Osteocyte (in vitro differentiated cells): ENCODE measurements around the gene GNRH2. TPM values are rescaled to one million over a fixed set of nuclear protein-coding genes. Genes with fewer than 3 reads are reported as not detected.
"Not testable (repeated sequence)": the region's sequence is repeated elsewhere in the genome, so short reads cannot be mapped to it uniquely, and the experiment has no call there.

ENCODE experiments used
- DNase-seq: peaks from one replicate; pipeline ENCODE4 v3.0.0; 2021; ENCODE audit warnings: mixed read lengths; ENCODE audit not compliant: unreplicated experiment; ENCODE audit errors: extremely low spot score
- H3K27ac Mint-ChIP-seq: one replicate; pipeline ENCODE4 v1.8.0; 2021; ENCODE audit warnings: mild to moderate bottlenecking, mixed read lengths; ENCODE audit not compliant: unreplicated experiment
- H3K27me3 Mint-ChIP-seq: one replicate; pipeline ENCODE4 v1.8.0; 2021; ENCODE audit warnings: mixed read lengths; ENCODE audit not compliant: unreplicated experiment
- H3K36me3 Mint-ChIP-seq: one replicate; pipeline ENCODE4 v1.8.0; 2021; ENCODE audit warnings: mixed read lengths; ENCODE audit not compliant: unreplicated experiment
- H3K4me1 Mint-ChIP-seq: one replicate; pipeline ENCODE4 v1.8.0; 2021; ENCODE audit warnings: mixed read lengths; ENCODE audit not compliant: unreplicated experiment
- H3K4me3 Mint-ChIP-seq: one replicate; pipeline ENCODE4 v1.8.0; 2021; ENCODE audit warnings: mild to moderate bottlenecking, moderate library complexity, mixed read lengths; ENCODE audit not compliant: unreplicated experiment
- H3K9me3 Mint-ChIP-seq: one replicate; pipeline ENCODE4 v1.8.0; 2021; ENCODE audit warnings: mixed read lengths; ENCODE audit not compliant: unreplicated experiment
- total RNA-seq: library from RNA; stranded (reverse); gene quantifications from 2 replicates; pipeline ENCODE4 v1.2.1, GENCODE V29; 2021
- TF ChIP-seq, protein P1 (sequence below): fragments of 200-600 bp; sonication (generic); IDR thresholded peaks from 2 replicates; pipeline ENCODE4 v1.5.0; 2021; ENCODE audit warnings: antibody characterized with exemption, mild to moderate bottlenecking, moderate library complexity

Gene GNRH2
- total RNA-seq, 1 donor from 2014 or later = not detected

DNA sequence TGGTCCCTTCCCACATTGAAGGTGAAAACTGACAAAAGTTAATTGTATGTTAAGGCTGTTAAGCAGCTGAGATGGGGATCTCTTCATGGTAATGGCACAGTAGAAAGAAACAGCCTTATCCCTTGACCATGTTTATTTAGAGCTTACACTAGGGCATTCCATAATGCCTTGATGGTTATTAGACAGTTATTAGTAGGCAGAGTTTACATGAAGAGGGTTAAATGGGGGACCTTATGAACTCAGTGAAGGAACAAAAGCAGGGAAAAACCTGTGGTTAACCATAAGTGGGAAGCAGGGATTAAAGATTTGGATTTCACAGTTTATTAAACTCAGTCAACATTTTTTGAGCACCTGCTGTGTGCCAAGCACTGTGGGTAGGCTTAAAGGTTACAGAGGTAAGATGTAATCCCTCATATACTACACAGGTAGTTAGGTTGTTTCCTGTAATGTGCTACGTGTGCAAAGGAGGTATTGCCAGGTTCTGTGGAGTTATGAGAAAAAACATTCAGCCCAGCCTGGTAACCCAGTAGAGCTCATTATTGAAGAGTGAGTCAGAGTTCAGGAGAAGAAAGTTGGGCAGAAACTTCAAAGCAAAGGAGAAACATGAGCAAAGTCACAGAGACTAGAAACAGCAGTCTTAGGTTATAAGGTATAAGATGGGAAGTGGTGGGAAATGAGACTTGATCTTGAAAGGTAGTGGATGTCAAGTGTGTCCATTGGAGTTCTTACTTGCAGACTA lies 32.3 kb upstream of the GNRH2 start:
- Mint-ChIP-seq H3K4me3 (no peak overlapping the region), H3K4me1 (no peaks in the 10 kb centered on the region), H3K9me3 (no peaks in the 10 kb centered on the region), H3K36me3 (peaks cover 33% of the 10 kb centered on the region), H3K27ac (no peak overlapping the region), H3K27me3 (no peaks in the 10 kb centered on the region)
- DNase-seq = no peak
- TF ChIP-seq, protein P1, sequence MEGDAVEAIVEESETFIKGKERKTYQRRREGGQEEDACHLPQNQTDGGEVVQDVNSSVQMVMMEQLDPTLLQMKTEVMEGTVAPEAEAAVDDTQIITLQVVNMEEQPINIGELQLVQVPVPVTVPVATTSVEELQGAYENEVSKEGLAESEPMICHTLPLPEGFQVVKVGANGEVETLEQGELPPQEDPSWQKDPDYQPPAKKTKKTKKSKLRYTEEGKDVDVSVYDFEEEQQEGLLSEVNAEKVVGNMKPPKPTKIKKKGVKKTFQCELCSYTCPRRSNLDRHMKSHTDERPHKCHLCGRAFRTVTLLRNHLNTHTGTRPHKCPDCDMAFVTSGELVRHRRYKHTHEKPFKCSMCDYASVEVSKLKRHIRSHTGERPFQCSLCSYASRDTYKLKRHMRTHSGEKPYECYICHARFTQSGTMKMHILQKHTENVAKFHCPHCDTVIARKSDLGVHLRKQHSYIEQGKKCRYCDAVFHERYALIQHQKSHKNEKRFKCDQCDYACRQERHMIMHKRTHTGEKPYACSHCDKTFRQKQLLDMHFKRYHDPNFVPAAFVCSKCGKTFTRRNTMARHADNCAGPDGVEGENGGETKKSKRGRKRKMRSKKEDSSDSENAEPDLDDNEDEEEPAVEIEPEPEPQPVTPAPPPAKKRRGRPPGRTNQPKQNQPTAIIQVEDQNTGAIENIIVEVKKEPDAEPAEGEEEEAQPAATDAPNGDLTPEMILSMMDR = no peak

DNA sequence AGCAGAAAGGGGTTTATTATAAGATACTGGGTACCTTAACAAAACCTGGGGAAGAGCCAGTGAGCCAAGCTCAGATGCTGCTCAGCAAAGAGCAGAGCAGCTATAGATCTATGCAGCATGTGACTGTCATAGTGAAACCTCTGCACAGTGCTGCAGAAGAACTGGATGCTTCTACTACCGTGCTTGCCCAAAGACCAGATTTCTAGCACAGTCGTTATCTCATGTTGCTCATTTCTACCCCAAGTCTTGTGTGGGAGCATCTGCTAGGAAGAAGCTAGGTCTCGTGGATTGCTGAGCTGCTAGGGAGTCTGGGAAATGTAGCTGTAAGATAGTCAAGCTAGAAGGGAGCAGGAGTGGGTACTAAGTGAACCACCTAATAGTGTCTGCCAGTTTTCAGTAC lies 31.7 kb upstream of the GNRH2 start:
- no peak overlapping the region for H3K27ac Mint-ChIP-seq
- H3K36me3 Mint-ChIP-seq = peaks cover 37% of the 10 kb centered on the region
- TF ChIP-seq, protein P1 = no peak
- H3K27me3 Mint-ChIP-seq = no peaks in the 10 kb centered on the region
- H3K9me3 Mint-ChIP-seq = no peaks in the 10 kb centered on the region
- DNase-seq = no peak
- no peak overlapping the region for H3K4me3 Mint-ChIP-seq
- H3K4me1 Mint-ChIP-seq = no peaks in the 10 kb centered on the region

DNA sequence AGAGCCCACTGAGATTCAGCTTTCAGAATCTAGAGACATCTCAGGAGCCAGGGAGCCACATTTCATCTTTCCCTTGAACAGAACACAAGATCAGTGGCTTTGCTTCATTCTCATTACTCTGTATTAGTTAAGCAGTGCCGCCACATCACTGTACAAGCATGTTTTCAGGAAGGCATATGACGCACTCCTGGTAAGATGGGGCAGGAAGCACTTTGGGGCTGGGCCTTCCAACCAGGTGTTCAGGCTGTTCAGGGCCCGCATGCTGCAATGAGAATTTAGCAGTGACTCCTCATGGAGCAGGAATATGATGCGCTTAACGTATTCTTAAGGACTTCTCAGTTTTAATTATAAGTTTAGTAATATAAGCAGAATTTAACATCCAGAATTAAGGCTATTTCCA lies 29.7 kb upstream of the GNRH2 start:
- Mint-ChIP-seq H3K4me3 (no peak overlapping the region), H3K4me1 (no peaks in the 10 kb centered on the region), H3K36me3 (peaks cover 39% of the 10 kb centered on the region), H3K27me3 (no peaks in the 10 kb centered on the region), H3K9me3 (no peaks in the 10 kb centered on the region), H3K27ac (no peak overlapping the region)
- TF ChIP-seq, protein P1 = no peak
- no peak for DNase-seq

DNA sequence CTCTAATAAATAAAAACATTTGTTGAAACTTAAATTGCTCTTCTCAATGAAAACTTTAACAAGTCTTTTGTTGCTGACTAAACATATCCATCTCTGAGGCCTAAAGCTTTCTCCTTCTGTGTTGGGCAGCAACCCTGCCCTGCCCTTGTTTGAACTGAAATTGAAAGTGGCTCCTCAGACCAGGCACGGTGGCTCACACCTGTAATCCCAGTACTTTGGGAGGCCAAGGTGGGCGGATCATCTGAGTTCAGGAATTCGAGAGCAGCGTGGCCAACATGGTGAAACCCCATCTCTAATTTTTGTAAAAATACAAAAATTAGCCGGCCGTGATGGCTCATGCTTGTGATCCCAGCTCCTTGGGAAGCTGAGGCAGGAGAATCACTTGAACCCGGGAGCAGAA lies 29.2 kb upstream of the GNRH2 start:
- DNase-seq = no peak
- H3K4me1 Mint-ChIP-seq = no peaks in the 10 kb centered on the region
- no peak overlapping the region for H3K27ac Mint-ChIP-seq
- H3K36me3 Mint-ChIP-seq = peaks cover 35% of the 10 kb centered on the region
- no peak overlapping the region for H3K4me3 Mint-ChIP-seq
- H3K9me3 Mint-ChIP-seq = no peaks in the 10 kb centered on the region
- TF ChIP-seq, protein P1 = no peak
- H3K27me3 Mint-ChIP-seq = no peaks in the 10 kb centered on the region

DNA sequence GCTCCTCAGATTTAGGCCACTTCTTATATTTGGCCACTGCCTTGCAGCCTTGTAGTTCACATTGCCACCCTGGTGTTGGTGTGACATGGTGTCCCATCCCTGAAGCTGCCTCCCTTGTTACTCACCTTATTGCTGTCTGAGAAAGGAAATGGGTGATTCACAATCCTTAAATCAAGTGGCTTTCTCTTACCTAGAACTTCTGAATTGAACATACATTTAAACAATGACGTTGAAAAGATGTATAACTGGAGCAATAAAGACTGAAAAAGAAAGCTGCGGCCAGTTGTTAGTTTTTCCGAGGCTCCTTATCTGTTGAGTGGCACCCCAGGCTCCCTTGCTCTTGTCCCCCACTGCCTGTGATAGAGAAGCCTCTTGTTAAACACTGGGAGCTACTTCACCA lies 28.8 kb upstream of the GNRH2 start:
- no peaks in the 10 kb centered on the region for H3K27me3 Mint-ChIP-seq
- H3K9me3 Mint-ChIP-seq = no peaks in the 10 kb centered on the region
- DNase-seq = no peak
- no peak overlapping the region for H3K4me3 Mint-ChIP-seq
- H3K27ac Mint-ChIP-seq = no peak overlapping the region
- H3K36me3 Mint-ChIP-seq = peaks cover 31% of the 10 kb centered on the region
- H3K4me1 Mint-ChIP-seq = no peaks in the 10 kb centered on the region
- TF ChIP-seq, protein P1 = no peak

DNA sequence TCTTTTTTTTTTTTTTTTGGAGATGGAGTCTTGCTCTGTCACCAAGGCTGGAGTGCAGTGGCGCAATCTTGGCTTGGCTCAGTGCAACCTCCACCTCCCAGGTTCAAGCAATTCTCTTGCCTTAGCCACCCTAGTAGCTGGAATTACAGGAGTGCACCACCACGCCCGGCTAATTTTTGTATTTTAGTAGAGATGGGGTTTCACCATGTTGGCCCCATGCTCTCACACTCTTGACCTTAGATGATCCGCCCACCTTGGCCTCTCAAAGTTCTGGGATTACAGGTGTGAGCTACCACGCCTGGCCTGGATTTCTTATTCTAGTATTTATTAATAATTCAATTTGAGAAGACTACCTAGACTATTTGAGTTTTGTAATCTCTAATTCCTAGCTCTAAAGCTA lies 28.1 kb upstream of the GNRH2 start:
- H3K4me3 Mint-ChIP-seq, H3K4me1 Mint-ChIP-seq, H3K27ac Mint-ChIP-seq, H3K27me3 Mint-ChIP-seq, H3K9me3 Mint-ChIP-seq, DNase-seq: not testable (repeated sequence)
- H3K36me3 Mint-ChIP-seq = peaks cover 29% of the 10 kb centered on the region
